Left renal cortex interstitium (tissue), 4 donors: ENCODE results near the gene LSS. TPM values are rescaled to one million over a fixed set of nuclear protein-coding genes. Genes with fewer than 3 reads are reported as not detected.

ENCODE experiments used
- DNase-seq, 4 donors: peaks; one replicate each; pipeline ENCODE4 v3.0.0-alpha.2; 2013; ENCODE audit warnings: low read depth in 4 of 4, low spot score in 2 of 4, missing footprints in 1 of 4
- polyA plus RNA-seq, 4 donors: library from polyadenylated mRNA; unstranded; fragments of 120-200 nt; gene quantifications; one replicate each; pipeline ENCODE4 v1.2.1, GENCODE V29; 2013; ENCODE audit not compliant: insufficient read length in 4 of 4

The LSS gene
- polyA plus RNA-seq: 10 to 100 TPM; 24.6 to 57.0 (median 41.4) TPM

DNA sequence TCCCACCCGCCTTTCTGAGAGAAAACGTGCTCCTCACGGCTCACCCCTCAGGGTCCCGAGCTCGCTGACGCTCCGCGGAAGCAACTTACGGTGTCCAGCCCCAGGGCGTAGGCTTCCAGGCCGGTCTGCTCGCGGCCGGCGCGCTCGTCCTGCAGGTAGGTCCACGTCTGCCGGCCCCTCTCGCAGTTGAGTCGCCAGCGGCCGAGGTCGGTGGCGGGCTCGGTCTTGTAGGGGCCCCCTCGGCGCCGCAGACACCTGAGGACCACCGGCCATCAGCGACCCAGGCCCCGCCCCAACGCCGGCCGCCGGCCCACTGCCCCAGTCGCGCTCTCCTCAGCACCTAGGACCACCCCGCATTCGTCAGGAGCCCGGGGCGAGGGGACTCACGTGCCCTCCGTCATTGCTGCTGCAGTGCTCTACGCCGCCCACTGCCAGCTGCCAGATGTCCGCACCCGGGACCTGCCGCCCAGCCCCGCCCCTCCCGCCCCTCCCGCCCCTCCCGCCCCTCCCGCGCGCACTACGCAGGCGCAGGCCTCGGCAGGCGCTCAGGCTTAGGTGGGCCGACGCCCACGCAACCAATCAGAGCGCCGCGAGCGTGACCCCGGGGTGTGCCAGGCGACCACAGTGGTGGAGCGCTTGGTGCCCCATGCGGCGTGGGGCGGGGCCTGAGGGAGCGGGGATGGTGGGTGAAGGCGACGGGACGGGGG, at the start of gene LSS:
LSS (minus strand) TSS at position 430 of the 707 bp plus-strand sequence; CDS start at position 401, 29 bp downstream.
- DNase-seq: peak; percentile 63 to 92 (median 86)

- DNase-seq: no peak
These were observed 46.3 kb upstream of the LSS start for GRCh38 chr21:46274797-46275390.

DNA sequence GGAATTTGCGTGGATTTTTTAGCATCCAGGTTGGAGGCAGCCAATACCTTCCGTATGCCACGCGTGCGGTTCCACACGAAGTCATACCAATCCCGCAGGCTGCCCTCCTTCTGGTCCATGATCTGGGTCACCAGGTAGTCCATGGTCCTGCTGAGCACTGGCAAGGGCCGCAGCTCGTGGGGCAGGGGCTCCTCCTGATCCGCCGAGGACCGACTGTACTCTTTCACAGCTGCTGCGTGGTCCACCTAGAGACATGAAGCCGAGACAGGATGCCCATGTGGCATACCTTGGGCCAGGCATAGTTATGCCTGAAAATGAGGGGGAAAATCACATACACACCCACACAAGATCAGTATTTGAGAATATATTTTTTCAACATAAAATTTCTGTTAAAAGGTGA, 44.8 kb upstream of the LSS start:
- no peak for DNase-seq

- DNase-seq: no peak
These were observed 40.9 kb upstream of the LSS start for GRCh38 chr21:46269466-46269865.

DNA sequence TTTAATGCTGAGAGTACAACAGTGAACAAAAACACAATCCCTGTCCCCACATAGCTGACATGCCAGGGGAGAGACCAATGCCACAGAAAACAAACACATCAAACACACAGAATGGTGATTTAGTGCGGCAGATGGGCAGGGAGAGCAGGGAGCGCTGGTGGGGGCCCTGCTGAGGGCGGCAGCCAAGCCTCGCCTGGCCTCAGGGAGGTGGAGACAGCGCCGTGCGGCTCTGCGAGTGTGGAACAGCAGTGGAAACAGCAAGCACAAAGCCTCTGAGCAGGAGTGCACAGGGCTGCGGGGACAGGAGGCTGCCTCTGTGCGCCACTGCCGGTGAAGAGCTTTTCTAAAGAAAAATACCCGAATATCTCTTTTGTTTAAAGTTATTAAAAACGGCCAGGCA, 39.8 kb upstream of the LSS start:
- DNase-seq: no peak

GRCh38 chr21:46266946-46267345, 38.4 kb upstream of the LSS start:
- DNase-seq: no peak

GRCh38 chr21:46265736-46266525, 37.4 kb upstream of the LSS start:
- no peak for DNase-seq

GRCh38 chr21:46264690-46265144, 36.1 kb upstream of the LSS start:
- DNase-seq: no peak

- no peak for DNase-seq
These were observed 35.6 kb upstream of the LSS start for GRCh38 chr21:46264046-46264689.

DNA sequence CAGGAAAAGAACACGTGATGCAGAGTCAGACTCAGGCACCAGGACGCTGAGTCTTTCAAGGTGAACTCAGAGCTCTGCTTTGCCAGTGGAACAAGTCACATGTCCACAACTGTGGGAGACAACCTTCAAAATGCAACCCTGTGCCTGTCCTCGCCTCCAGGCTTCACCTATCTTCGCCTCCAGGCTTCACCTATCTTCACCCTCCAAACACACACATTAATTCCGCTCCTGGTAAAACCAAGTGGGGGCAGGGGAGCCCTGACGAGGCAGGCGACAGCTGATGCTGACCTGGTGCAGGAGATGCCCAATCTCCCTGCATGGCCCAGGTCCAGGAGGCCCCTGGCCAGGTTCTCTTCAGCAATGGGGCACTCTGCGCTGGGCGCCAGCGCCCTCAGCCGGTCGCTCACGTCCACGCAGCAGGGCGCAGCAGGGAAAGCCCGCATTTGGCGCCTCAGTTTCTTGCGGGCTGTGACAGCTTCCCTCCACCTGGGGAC, 28.0 kb upstream of the LSS start:
- no peak for DNase-seq

GRCh38 chr21:46255758-46256337, 27.3 kb upstream of the LSS start:
- DNase-seq: no peak

GRCh38 chr21:46255166-46255565, 26.6 kb upstream of the LSS start:
- no peak for DNase-seq

DNA sequence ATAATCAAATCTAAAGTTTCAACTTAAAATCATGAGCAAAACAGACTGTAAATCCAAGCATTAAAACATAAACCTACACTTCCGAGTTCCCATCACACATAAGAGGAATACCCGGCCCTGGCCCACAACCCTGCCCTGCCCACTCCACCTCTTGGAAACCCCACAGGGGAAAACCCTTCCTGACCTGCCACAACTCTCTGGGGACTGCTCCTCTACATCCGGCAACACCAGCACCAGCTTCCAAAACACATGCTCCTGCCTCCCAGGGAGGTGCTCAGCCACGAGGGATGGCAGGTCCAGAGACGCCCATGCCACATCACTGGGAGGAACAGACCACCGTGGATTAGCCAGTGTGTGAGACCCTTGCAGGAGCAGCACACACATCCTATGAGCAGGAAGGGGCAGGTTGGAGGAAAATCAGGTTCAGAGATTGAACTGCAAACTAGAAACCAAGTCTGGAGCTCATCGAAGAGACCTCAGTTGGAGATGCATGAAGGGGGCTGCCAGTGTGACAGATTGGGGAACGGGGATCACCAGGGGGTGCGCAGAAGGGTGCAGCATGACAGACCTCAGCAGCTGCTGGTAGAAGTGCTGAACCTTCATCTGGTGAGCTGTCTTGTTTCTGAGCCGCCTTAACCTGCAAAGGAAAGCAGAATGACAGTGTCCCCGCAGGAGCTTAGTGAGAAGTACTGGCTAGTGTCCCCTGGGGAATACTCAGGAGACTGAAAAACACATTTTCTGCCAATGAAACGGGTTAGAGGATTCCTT, 25.8 kb upstream of the LSS start:
- no peak for DNase-seq

DNA sequence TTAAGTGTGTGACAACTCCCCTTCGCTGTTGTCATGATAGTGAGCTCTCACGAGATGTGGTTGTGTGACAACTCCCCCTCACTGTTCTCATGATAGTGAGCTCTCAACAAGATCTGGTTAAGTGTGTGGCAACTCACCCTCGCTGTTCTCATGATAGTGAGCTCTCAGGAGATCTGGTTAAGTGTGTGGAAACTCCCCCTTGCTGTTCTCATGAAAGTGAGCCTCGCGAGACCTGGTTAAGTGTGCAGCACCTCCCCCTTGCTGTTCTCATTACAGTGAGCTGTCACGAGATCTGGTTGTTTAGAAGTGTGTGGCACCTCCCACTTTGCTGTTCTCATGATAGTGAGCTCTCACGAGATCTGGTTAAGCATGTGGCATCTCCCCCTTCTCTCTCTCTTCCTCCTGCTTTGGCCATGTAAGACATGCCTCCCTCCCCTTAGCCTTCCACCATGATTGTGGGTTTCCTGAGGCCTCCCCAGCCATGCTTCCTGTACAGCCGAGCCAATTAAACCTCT, 25.1 kb upstream of the LSS start:
- no peak for DNase-seq

GRCh38 chr21:46252840-46253239, 24.3 kb upstream of the LSS start:
- no peak for DNase-seq

- no peak for DNase-seq
These were observed 21.7 kb upstream of the LSS start for GRCh38 chr21:46250146-46250725.

GRCh38 chr21:46248827-46249226, 20.3 kb upstream of the LSS start:
- no peak for DNase-seq

- no peak for DNase-seq
These were observed 19.8 kb upstream of the LSS start for GRCh38 chr21:46248422-46248782.

DNA sequence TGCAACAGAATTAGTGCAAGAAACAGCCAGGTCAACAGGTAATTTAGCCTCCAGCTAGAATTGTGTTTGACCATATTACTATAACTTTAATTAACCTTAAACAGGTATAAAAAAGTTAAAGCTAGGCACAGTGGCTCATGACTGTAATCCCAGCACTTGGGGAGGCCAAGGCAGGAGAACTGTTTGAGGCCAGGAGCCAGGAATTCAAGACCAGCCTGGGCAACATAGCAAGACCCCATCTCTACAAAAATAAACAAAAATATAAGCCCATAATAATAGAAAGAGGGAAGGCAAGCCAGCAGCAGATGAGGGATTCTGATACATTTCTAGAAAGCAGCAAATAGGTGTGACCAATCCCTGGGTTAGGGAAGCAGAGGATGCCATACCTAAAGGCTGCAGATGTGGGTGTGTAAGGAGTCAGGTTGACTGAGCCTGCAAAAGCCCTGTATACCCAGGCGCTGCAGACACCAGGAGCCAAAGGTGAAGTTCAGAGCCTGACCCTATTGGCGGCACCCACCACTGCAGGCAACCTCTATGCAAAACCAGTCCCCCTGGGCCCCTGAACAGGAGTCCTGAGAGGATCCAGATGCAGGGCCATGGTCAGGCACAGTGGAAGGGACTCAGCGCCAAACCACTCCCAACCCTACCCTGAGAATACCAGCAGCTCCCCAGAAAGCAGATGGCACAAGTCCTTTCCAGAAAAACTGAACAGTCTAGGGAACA, 19.3 kb upstream of the LSS start:
- no peak for DNase-seq
